NCI-H460 (cell line): ENCODE measurements around the gene BHLHE40. TPM values are rescaled to one million over a fixed set of nuclear protein-coding genes. Genes with fewer than 3 reads are reported as not detected.

Experiments used
- DNase-seq: peaks from one replicate; pipeline ENCODE4 v3.0.0-alpha.2; 2016; ENCODE audit warnings: low read depth; ENCODE audit errors: extremely low read depth
- total RNA-seq: library from RNA; depleted of rRNA; stranded (reverse); fragments of >200 nt; shearing (Covaris generic); gene quantifications from 2 replicates; pipeline ENCODE4 v1.2.3, GENCODE V29; 2014

Gene BHLHE40
- total RNA-seq, 1 experiment from 2014 or later: 76.8 TPM

DNA sequence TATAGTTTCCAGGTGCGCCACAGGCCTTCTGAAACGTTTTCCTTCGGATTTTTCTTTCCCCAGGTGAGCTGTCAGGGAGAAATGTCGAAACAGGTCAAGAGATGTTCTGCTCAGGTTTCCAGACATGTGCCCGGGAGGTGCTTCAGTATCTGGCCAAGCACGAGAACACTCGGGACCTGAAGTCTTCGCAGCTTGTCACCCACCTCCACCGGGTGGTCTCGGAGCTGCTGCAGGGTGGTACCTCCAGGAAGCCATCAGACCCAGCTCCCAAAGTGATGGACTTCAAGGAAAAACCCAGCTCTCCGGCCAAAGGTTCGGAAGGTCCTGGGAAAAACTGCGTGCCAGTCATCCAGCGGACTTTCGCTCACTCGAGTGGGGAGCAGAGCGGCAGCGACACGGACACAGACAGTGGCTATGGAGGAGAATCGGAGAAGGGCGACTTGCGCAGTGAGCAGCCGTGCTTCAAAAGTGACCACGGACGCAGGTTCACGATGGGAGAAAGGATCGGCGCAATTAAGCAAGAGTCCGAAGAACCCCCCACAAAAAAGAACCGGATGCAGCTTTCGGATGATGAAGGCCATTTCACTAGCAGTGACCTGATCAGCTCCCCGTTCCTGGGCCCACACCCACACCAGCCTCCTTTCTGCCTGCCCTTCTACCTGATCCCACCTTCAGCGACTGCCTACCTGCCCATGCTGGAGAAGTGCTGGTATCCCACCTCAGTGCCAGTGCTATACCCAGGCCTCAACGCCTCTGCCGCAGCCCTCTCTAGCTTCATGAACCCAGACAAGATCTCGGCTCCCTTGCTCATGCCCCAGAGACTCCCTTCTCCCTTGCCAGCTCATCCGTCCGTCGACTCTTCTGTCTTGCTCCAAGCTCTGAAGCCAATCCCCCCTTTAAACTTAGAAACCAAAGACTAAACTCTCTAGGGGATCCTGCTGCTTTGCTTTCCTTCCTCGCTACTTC, 3.8 kb downstream of the BHLHE40 start:
- no peak for DNase-seq

DNA sequence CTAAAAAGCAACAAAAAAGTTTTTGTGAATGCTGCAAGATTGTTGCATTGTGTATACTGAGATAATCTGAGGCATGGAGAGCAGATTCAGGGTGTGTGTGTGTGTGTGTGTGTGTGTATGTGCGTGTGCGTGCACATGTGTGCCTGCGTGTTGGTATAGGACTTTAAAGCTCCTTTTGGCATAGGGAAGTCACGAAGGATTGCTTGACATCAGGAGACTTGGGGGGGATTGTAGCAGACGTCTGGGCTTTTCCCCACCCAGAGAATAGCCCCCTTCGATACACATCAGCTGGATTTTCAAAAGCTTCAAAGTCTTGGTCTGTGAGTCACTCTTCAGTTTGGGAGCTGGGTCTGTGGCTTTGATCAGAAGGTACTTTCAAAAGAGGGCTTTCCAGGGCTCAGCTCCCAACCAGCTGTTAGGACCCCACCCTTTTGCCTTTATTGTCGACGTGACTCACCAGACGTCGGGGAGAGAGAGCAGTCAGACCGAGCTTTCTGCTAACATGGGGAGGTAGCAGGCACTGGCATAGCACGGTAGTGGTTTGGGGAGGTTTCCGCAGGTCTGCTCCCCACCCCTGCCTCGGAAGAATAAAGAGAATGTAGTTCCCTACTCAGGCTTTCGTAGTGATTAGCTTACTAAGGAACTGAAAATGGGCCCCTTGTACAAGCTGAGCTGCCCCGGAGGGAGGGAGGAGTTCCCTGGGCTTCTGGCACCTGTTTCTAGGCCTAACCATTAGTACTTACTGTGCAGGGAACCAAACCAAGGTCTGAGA, 4.7 kb downstream of the BHLHE40 start:
- DNase-seq: peak; percentile 64

- DNase-seq: no peak
Observed at GRCh38 chr3:4984511-4984864, 5.3 kb downstream of the BHLHE40 start.

- DNase-seq: peak; percentile 79
Observed at GRCh38 chr3:4985330-4986174, 6.3 kb downstream of the BHLHE40 start.

- no peak for DNase-seq
Observed at GRCh38 chr3:4986175-4986781, 7.0 kb downstream of the BHLHE40 start.

- peak; percentile 94 for DNase-seq
Observed at GRCh38 chr3:4986782-4987537, 7.7 kb downstream of the BHLHE40 start.

DNA sequence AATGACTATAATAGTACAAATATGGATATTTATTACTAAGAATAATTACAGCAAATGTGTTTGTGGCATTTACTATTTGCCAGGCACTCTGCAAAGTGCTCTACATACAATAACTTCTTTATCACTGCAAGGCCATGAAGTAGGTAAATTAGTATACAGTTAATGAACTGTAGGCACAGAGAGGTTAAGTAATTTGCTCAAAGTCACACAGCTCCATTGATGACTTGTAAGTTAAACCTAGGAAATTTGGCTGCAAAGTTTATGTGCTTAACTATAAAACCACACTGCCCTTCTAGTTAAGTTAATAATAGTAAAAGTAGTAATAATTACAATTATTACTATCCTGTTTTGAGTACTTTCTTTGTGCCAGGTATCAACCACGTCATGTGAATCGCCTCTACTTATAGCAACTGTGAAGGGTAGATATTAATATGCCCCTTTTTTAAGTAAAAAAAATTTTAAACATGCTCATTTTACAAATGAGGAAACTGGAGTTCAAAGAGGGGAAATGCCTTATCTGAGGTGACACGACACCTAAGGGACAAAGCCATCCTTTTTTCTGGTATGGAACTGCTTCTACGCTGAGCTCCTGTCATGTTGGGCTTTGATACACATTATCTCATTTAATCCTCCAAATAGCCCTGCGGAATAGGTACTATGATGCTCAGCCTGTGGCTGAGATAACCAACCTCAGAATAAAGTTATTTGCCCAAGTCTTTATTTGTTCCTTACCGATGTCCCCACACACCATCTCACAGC, 8.5 kb downstream of the BHLHE40 start:
- DNase-seq: no peak

GRCh38 chr3:4988983-4989834, 10.0 kb downstream of the BHLHE40 start:
- no peak for DNase-seq

- no peak for DNase-seq
Observed at GRCh38 chr3:4990069-4990468, 10.8 kb downstream of the BHLHE40 start.

GRCh38 chr3:4992118-4992517, 12.9 kb downstream of the BHLHE40 start:
- DNase-seq: no peak

DNA sequence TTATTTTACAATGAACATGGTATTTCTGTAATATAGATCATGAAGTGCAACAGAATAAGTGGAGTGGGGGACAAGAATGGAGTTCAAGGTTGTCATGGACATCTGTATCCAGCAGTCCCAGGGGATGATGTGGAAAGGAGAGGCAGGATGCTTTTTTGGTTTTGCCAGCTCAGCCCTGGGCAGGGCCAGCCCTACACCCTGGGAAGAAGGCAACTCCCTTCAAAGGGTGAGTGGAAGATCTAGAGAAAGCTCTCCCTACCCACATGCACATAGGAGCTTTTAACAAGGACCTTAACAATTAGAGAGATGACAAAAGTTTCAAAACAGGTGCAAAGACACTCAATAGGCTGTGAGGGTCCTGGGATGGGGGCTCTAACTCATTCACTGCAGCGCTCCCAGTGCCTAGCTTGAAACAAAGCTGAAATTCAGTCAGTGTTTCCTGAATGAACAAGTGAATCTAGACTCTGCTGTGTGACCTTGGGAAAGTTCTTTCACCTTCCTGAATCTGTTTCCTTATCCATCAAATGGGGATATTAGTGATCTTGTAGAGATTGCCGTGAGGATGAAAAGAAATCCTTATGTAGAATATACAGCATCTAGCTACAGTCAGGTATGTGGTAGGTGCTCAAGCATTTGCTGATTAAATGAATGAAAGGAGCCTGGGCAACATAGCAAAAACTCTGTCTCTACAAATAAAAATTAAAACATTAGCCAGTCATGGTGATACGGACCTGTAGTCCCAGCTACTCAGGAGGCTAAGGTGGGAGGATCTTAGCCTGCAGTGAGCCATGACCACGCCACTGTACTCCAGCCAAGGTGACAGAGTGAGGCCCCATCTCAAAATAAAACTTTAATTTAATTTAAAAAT, 14.3 kb downstream of the BHLHE40 start:
- no peak for DNase-seq

- DNase-seq: no peak
Observed at GRCh38 chr3:4994144-4994730, 15.0 kb downstream of the BHLHE40 start.

DNA sequence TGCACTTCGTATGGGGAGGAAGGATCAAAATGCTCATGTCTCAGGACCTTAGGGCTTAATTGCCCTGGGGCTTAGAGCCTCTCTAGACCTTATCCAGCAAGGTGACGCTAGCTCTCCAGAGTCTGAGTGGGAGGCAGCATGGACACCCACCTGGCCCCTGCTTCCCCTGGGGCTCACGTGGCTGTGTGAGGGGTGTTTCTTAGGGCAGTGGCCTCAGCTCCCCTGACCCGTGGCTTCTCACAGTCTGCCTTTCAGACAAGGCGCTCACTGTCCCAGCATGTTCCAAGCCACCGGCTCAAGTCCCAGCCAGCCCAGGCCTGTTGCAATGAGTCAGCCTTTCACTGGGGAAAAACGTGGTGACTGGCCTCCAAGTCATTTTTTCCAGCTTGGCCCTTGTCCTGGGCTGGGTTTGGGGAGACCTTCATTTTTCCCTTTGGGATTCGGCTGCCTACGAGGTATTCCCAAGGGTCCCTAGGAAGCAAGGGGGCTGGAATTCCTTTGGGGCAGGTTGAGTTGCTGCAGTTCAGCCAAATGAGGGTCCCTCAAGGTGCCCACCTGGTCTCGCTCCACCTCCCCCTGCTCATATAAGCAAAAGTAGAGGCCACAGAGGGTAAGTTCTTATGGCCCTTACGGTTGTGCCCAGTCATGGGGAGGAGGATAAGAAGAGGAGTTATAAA, 15.7 kb downstream of the BHLHE40 start:
- DNase-seq: no peak

DNA sequence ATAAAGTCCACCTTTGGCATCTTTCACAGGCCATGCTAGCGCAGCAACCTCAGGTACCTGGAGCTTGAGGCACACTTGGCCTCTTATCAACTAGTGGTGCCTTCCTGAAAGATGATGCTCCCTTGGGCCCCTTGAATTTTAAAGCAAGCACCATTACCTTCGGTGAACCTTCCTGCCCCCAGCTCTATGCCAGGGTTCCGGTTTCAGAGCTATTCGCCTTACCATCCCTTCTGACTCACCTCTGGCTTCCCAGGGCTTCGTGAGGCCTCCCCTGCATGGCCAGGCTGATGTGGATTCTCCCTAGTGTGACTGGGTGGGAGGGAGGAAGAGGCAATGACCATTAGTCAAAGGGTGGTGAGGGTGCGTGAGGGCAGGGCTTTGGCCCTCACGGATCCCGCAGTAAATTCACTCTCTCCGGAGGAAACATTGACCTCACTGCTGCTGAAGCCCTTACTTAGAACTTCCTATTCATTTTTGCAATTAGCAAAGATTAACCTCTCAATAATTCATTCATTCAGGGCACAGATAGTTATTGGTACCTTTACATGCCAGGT, 16.3 kb downstream of the BHLHE40 start:
- no peak for DNase-seq

- DNase-seq: no peak
Observed at GRCh38 chr3:4996223-4996765, 17.1 kb downstream of the BHLHE40 start.
